Sigmoid colon (tissue), 7 donors: Measurements from ENCODE around the gene SH3RF3. TPM values are rescaled to one million over a fixed set of nuclear protein-coding genes. Genes with fewer than 3 reads are reported as not detected.

Source experiments
- DNase-seq: peaks from one replicate; pipeline ENCODE4 v3.0.0-alpha.2; 2019
- H3K27ac ChIP-seq, 4 donors: fragments of 200-600 bp; sonication (generic); one replicate each; pipeline ENCODE4 v1.5.1; 2016 to 2019; ENCODE audit warnings: mild to moderate bottlenecking in 1 of 4
- H3K27me3 ChIP-seq, 3 donors: fragments of 200-600 bp; sonication (generic); one replicate each; pipeline ENCODE4 v1.5.1; 2019; ENCODE audit warnings: mild to moderate bottlenecking in 1 of 3
- H3K36me3 ChIP-seq, 4 donors: fragments of 200-600 bp; sonication (generic); one replicate each; pipeline ENCODE4 v1.5.1; 2016 to 2019
- H3K4me1 ChIP-seq, 4 donors: fragments of 200-600 bp; sonication (generic); one replicate each; pipeline ENCODE4 v1.5.1; 2017 to 2019
- H3K4me3 ChIP-seq, 4 donors: fragments of 200-600 bp; sonication (generic); one replicate each; pipeline ENCODE4 v1.5.1; 2017 to 2019; ENCODE audit warnings: mild to moderate bottlenecking in 2 of 4, moderate library complexity in 1 of 4
- H3K9me3 ChIP-seq, 4 donors: fragments of 200-600 bp in 3 of 4; sonication (generic) in 3 of 4; one replicate each; pipeline versions ENCODE4 v1.5.1 to v1.6.1; 2013 to 2019
- CTCF ChIP-seq, 4 experiments: fragments of 450-650 bp in 3 of 4; fragments of 200-600 bp in 1 of 4; IDR thresholded peaks; one replicate each; pipeline ENCODE4 v1.5.1; 2016 to 2019; ENCODE audit warnings: antibody characterized with exemption in 4 of 4, mild to moderate bottlenecking in 3 of 4, moderate library complexity in 2 of 4
- EP300 ChIP-seq, 4 donors: sonication (generic); formaldehyde crosslinking; IDR thresholded peaks; one replicate each; pipeline ENCODE4 v1.6.1; 2017; ENCODE audit warnings: antibody characterized with exemption in 4 of 4
- POLR2A ChIP-seq, 2 donors: fragments of 450-650 bp; IDR thresholded peaks; one replicate each; pipeline ENCODE4 v1.6.1; 2016; ENCODE audit warnings: antibody characterized with exemption in 2 of 2, mild to moderate bottlenecking in 2 of 2, moderate library complexity in 2 of 2
- POLR2AphosphoS5 ChIP-seq, 4 donors: sonication (generic); formaldehyde crosslinking; IDR thresholded peaks; one replicate each; pipeline ENCODE4 v1.6.1; 2017; ENCODE audit warnings: antibody characterized with exemption in 4 of 4
- WGBS, 2 donors: extraction: QIAGEN DNeasy Blood & Tissue Kit; methylation state at CpG; one replicate each; pipeline ENCODE4 v1.1.7; 2013; 5-methylcytosine and 5-hydroxymethylcytosine counted together
- intact Hi-C: fragments of 100-400 bp; cut with DNase I; formaldehyde crosslinking; loops from one replicate; pipeline ENCODE4 v1.15.1; 2023
- polyA plus RNA-seq, 3 donors: library from polyadenylated mRNA; stranded (reverse); fragments of 200-250 nt; gene quantifications; one replicate each; pipeline ENCODE4 v1.2.3, GENCODE V29; 2013
- total RNA-seq, 4 donors: library from RNA; depleted of rRNA; stranded (reverse); fragments of >200 nt; gene quantifications; one replicate each; pipeline ENCODE4 v1.1.0, GENCODE V29; 2016
- donor health status: healthy with polysubstance abuse.
- donor health status: Bipolar disorder and iron deficiency.
- donor health status: healthy.

The SH3RF3 gene
- total and polyA plus RNA-seq, 7 donors: 0.69 to 10.0 (median 3.4) TPM

- Histone ChIP-seq H3K36me3 (no peaks in the 10 kb centered on the region), H3K4me3 (no peak overlapping the region), H3K4me1 (no peaks in the 10 kb centered on the region), H3K27me3 (no peaks in the 10 kb centered on the region), H3K9me3 (no peaks in the 10 kb centered on the region), H3K27ac (no peak overlapping the region)
- 88 to 89% methylated on average over 4 of the region's 4 CpGs for WGBS, 2 donors
- TF ChIP-seq CTCF (IDR thresholded peaks at IDR 0.05) (no peak), POLR2A (IDR thresholded peaks at IDR 0.05) (no peak), EP300 (IDR thresholded peaks at IDR 0.05) (no peak), POLR2AphosphoS5 (IDR thresholded peaks at IDR 0.05) (no peak)
- DNase-seq: no peak
- intact Hi-C loops: no loop called here
Measured at GRCh38 chr2:109364217-109364616, 235.2 kb downstream of the SH3RF3 start.

GRCh38 chr2:109365131-109365530 is 236.1 kb downstream of the SH3RF3 start:
- no peak overlapping the region for H3K4me3 ChIP-seq
- intact Hi-C loops: no loop called here
- no peak overlapping the region for H3K27ac ChIP-seq
- WGBS, 2 donors: 78 to 79% methylated on average over 3 of the region's 3 CpGs
- no peaks in the 10 kb centered on the region for H3K36me3 ChIP-seq
- no peaks in the 10 kb centered on the region for H3K4me1 ChIP-seq
- DNase-seq: peak; percentile 13
- no peaks in the 10 kb centered on the region for H3K9me3 ChIP-seq
- TF ChIP-seq POLR2A (IDR thresholded peaks at IDR 0.05): no peak
- TF ChIP-seq CTCF (IDR thresholded peaks at IDR 0.05): no peak
- TF ChIP-seq EP300 (IDR thresholded peaks at IDR 0.05): no peak
- no peak for TF ChIP-seq POLR2AphosphoS5 (IDR thresholded peaks at IDR 0.05)
- H3K27me3 ChIP-seq: no peaks in the 10 kb centered on the region

GRCh38 chr2:109367683-109368082 is 238.7 kb downstream of the SH3RF3 start:
- Histone ChIP-seq H3K9me3 (no peaks in the 10 kb centered on the region), H3K27ac (no peak overlapping the region), H3K4me3 (no peak overlapping the region), H3K27me3 (no peaks in the 10 kb centered on the region), H3K36me3 (peaks cover 0 to 10% (median 0%) of the 10 kb centered on the region in 4 donors), H3K4me1 (no peaks in the 10 kb centered on the region)
- DNase-seq: no peak
- intact Hi-C loops: no loop called here
- no peak for TF ChIP-seq POLR2AphosphoS5 (IDR thresholded peaks at IDR 0.05)
- no peak for TF ChIP-seq POLR2A (IDR thresholded peaks at IDR 0.05)
- no peak for TF ChIP-seq EP300 (IDR thresholded peaks at IDR 0.05)
- TF ChIP-seq CTCF (IDR thresholded peaks at IDR 0.05): no peak
- WGBS, 2 donors: 96 to 100% methylated on average over 1 of the region's 1 CpG

- Histone ChIP-seq H3K27me3 (no peaks in the 10 kb centered on the region), H3K9me3 (no peaks in the 10 kb centered on the region), H3K4me1 (no peaks in the 10 kb centered on the region), H3K36me3 (peaks cover 0 to 11% (median 0%) of the 10 kb centered on the region in 4 donors), H3K27ac (no peak overlapping the region), H3K4me3 (no peak overlapping the region)
- peak; percentile 35 for DNase-seq
- intact Hi-C loops: no loop called here
- TF ChIP-seq CTCF (IDR thresholded peaks at IDR 0.05) (no peak), POLR2AphosphoS5 (IDR thresholded peaks at IDR 0.05) (no peak), POLR2A (IDR thresholded peaks at IDR 0.05) (no peak), EP300 (IDR thresholded peaks at IDR 0.05) (no peak)
- 88 to 93% methylated on average over 10 of the region's 10 CpGs for WGBS, 2 donors
Measured at GRCh38 chr2:109368798-109369197, 239.8 kb downstream of the SH3RF3 start.

GRCh38 chr2:109369671-109370191 is 240.7 kb downstream of the SH3RF3 start:
- H3K27ac ChIP-seq: no peak overlapping the region
- intact Hi-C loops: no loop called here
- no peaks in the 10 kb centered on the region for H3K27me3 ChIP-seq
- H3K36me3 ChIP-seq: peaks cover 0 to 11% (median 0%) of the 10 kb centered on the region in 4 donors
- no peak for TF ChIP-seq POLR2AphosphoS5 (IDR thresholded peaks at IDR 0.05)
- TF ChIP-seq CTCF (IDR thresholded peaks at IDR 0.05): no peak
- TF ChIP-seq EP300 (IDR thresholded peaks at IDR 0.05): no peak
- no peak for TF ChIP-seq POLR2A (IDR thresholded peaks at IDR 0.05)
- no peak overlapping the region for H3K4me3 ChIP-seq
- H3K4me1 ChIP-seq: no peaks in the 10 kb centered on the region
- no peaks in the 10 kb centered on the region for H3K9me3 ChIP-seq
- WGBS, 2 donors: 94 to 97% methylated on average over 12 of the region's 12 CpGs
- peak; percentile 40 for DNase-seq
